ENCODE results near the gene TJP3. TPM values are rescaled to one million over a fixed set of nuclear protein-coding genes. Genes with fewer than 3 reads are reported as not detected.

TJP3 gene
- total RNA-seq, 1 donor from 2014 or later: 2.0 TPM

DNA sequence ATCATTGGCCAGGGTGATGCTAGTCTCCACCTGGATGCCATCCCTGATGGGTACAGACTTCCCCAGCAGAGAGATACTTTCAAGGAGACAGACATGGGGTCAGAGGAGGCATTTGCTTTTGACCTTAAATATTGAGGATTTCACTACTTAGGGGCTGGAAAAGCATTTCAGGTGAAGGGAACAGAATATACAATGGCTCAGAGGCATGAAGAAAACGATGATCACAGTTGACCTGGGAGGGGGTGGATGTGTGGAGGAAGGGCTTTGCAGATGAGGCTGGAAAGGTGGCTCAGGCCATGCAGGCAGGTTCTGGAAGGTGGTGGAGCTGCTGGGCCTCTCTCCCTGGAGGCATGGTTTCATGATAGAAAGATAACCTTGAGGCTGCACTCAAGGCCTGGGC, 74.1 kb downstream of the TJP3 start:
- Histone ChIP-seq H3K27me3 (ENCODE audit: insufficient read depth, low read length) (peaks cover 7% of the 10 kb centered on the region), H3K27ac (ENCODE audit: low read depth, low read length) (no peak overlapping the region), H3K79me2 (ENCODE audit: insufficient read depth, low read length) (no peaks in the 10 kb centered on the region), H4K20me1 (ENCODE audit: insufficient read depth, low read length) (no peaks in the 10 kb centered on the region), H3K9ac (ENCODE audit: low read length) (no peak overlapping the region), H2AFZ (ENCODE audit: low read depth, low read length) (no peak overlapping the region), H3K4me1 (ENCODE audit: insufficient read depth, low read length) (no peaks in the 10 kb centered on the region), H3K36me3 (ENCODE audit: insufficient read depth, low read length) (no peaks in the 10 kb centered on the region), H3K9me3 (ENCODE audit: insufficient read depth, low read depth, low read length) (peaks cover 22% of the 10 kb centered on the region), H3K4me3 (ENCODE audit: insufficient read depth, low read depth, low read length) (no peak overlapping the region), H3K4me2 (ENCODE audit: low read length) (no peak overlapping the region)
- TF ChIP-seq, protein P1, sequence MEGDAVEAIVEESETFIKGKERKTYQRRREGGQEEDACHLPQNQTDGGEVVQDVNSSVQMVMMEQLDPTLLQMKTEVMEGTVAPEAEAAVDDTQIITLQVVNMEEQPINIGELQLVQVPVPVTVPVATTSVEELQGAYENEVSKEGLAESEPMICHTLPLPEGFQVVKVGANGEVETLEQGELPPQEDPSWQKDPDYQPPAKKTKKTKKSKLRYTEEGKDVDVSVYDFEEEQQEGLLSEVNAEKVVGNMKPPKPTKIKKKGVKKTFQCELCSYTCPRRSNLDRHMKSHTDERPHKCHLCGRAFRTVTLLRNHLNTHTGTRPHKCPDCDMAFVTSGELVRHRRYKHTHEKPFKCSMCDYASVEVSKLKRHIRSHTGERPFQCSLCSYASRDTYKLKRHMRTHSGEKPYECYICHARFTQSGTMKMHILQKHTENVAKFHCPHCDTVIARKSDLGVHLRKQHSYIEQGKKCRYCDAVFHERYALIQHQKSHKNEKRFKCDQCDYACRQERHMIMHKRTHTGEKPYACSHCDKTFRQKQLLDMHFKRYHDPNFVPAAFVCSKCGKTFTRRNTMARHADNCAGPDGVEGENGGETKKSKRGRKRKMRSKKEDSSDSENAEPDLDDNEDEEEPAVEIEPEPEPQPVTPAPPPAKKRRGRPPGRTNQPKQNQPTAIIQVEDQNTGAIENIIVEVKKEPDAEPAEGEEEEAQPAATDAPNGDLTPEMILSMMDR (IDR thresholded peaks at IDR 0.05; ENCODE audit: insufficient read depth, low read depth, low read length): no peak
- TF ChIP-seq EZH2 (IDR thresholded peaks at IDR 0.05; ENCODE audit: insufficient read depth, low read length): no peak
- FAIRE-seq: no peak
- H3K27me3 Mint-ChIP-seq (ENCODE audit: low read depth, unreplicated experiment): peaks cover 9% of the 10 kb centered on the region
- DNase-seq (ENCODE audit: low read depth): no peak
- H3K27ac Mint-ChIP-seq (ENCODE audit: unreplicated experiment): no peak overlapping the region
- no peak overlapping the region for H3K4me3 Mint-ChIP-seq (ENCODE audit: unreplicated experiment)
- H3K9me3 Mint-ChIP-seq (ENCODE audit: unreplicated experiment): peaks cover 21% of the 10 kb centered on the region
- H3K36me3 Mint-ChIP-seq (ENCODE audit: low read depth, unreplicated experiment): peaks cover 9% of the 10 kb centered on the region
- no peaks in the 10 kb centered on the region for H3K4me1 Mint-ChIP-seq (ENCODE audit: low read depth, unreplicated experiment)

DNA sequence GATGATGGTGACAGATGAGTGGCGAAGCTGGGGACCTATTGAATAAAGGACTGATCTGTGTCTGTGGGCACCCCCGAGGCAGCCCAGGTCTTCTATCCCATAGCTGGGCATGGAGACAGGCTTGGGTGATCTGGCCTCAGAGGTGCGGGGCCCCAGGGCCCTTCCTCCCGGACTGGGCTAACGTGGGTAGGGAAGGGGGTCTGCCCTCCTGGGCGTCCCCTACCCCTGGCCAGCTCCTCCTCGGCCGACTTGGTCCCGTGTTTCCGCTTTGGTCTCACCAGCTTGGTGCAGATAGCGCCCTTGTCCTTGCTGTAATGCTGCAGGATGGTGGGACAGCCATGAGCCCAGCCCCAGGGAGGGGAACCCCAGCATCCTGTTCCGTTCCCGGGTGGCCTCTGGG, 74.7 kb downstream of the TJP3 start:
- no peak overlapping the region for H3K9ac ChIP-seq (ENCODE audit: low read length)
- no peak overlapping the region for H3K27ac ChIP-seq (ENCODE audit: low read depth, low read length)
- no peak for TF ChIP-seq EZH2 (IDR thresholded peaks at IDR 0.05; ENCODE audit: insufficient read depth, low read length)
- TF ChIP-seq, protein P1 (IDR thresholded peaks at IDR 0.05; ENCODE audit: insufficient read depth, low read depth, low read length): no peak
- peaks cover 9% of the 10 kb centered on the region for H3K36me3 Mint-ChIP-seq (ENCODE audit: low read depth, unreplicated experiment)
- peaks cover 9% of the 10 kb centered on the region for H3K27me3 Mint-ChIP-seq (ENCODE audit: low read depth, unreplicated experiment)
- H3K27me3 ChIP-seq (ENCODE audit: insufficient read depth, low read length): peaks cover 7% of the 10 kb centered on the region
- H3K9me3 Mint-ChIP-seq (ENCODE audit: unreplicated experiment): peaks cover 21% of the 10 kb centered on the region
- no peaks in the 10 kb centered on the region for H3K79me2 ChIP-seq (ENCODE audit: insufficient read depth, low read length)
- no peak overlapping the region for H3K4me3 ChIP-seq (ENCODE audit: insufficient read depth, low read depth, low read length)
- no peaks in the 10 kb centered on the region for H4K20me1 ChIP-seq (ENCODE audit: insufficient read depth, low read length)
- H3K4me3 Mint-ChIP-seq (ENCODE audit: unreplicated experiment): no peak overlapping the region
- peaks cover 22% of the 10 kb centered on the region for H3K9me3 ChIP-seq (ENCODE audit: insufficient read depth, low read depth, low read length)
- no peak for DNase-seq (ENCODE audit: low read depth)
- no peak overlapping the region for H3K4me2 ChIP-seq (ENCODE audit: low read length)
- no peaks in the 10 kb centered on the region for H3K4me1 ChIP-seq (ENCODE audit: insufficient read depth, low read length)
- H2AFZ ChIP-seq (ENCODE audit: low read depth, low read length): no peak overlapping the region
- no peaks in the 10 kb centered on the region for H3K36me3 ChIP-seq (ENCODE audit: insufficient read depth, low read length)
- no peak for FAIRE-seq
- no peaks in the 10 kb centered on the region for H3K4me1 Mint-ChIP-seq (ENCODE audit: low read depth, unreplicated experiment)
- H3K27ac Mint-ChIP-seq (ENCODE audit: unreplicated experiment): no peak overlapping the region

DNA sequence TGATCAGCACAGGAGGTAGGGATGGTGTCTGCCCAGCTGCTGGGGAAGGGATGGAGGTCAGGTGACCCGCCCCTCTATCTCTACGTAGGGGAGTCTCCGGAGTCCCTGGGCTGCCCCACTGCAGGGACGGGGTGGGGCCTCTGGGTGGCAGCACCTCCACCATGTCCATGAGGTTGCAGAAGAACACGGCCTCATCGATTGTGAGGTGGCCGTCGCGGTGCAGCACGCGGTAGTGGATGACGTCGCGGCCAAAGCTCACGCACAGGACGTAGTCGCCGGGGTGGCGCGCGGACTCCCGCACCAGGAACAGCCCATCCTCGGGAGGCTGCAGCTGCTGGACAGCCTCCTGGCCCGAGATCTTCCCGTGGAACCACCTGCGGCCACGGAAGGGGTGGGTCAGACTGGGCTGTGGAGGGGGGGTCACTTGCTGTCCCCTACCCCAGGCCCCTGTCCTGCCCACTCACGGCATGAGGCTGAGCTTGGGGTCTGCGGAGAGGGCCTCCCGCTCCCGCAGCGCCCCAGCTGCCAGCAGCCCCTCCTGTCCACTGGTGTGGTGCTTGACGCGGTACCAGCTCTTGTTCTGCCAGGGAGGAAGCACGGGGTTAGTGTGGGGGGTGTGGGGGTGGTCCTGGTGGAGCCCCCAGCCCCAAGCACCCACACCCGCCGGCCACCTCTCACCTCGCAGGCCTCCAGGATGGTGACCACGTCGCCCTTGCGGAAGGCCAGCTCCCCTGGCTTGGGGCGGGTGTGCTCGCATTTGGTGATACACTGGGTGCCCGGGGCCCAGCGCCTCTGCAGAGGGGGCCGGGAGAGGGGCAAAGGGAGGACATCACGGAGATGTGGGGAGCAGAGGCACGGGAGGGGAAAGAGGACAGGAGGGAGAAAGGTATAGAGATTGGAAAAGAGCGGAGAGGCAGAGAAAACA, 75.7 kb downstream of the TJP3 start:
- Mint-ChIP-seq H3K4me3 (ENCODE audit: unreplicated experiment) (no peak overlapping the region), H3K27ac (ENCODE audit: unreplicated experiment) (no peak overlapping the region), H3K27me3 (ENCODE audit: low read depth, unreplicated experiment) (peaks cover 11% of the 10 kb centered on the region), H3K4me1 (ENCODE audit: low read depth, unreplicated experiment) (no peaks in the 10 kb centered on the region), H3K9me3 (ENCODE audit: unreplicated experiment) (peaks cover 21% of the 10 kb centered on the region), H3K36me3 (ENCODE audit: low read depth, unreplicated experiment) (peaks cover 9% of the 10 kb centered on the region)
- Histone ChIP-seq H3K36me3 (ENCODE audit: insufficient read depth, low read length) (no peaks in the 10 kb centered on the region), H4K20me1 (ENCODE audit: insufficient read depth, low read length) (no peaks in the 10 kb centered on the region), H3K4me1 (ENCODE audit: insufficient read depth, low read length) (no peaks in the 10 kb centered on the region), H3K9me3 (ENCODE audit: insufficient read depth, low read depth, low read length) (peaks cover 22% of the 10 kb centered on the region), H2AFZ (ENCODE audit: low read depth, low read length) (no peak overlapping the region), H3K4me3 (ENCODE audit: insufficient read depth, low read depth, low read length) (no peak overlapping the region), H3K4me2 (ENCODE audit: low read length) (no peak overlapping the region), H3K27ac (ENCODE audit: low read depth, low read length) (no peak overlapping the region), H3K27me3 (ENCODE audit: insufficient read depth, low read length) (peaks cover 7% of the 10 kb centered on the region), H3K79me2 (ENCODE audit: insufficient read depth, low read length) (no peaks in the 10 kb centered on the region), H3K9ac (ENCODE audit: low read length) (no peak overlapping the region)
- DNase-seq (ENCODE audit: low read depth) (no peak), FAIRE-seq (no peak)
- TF ChIP-seq, protein P1 (IDR thresholded peaks at IDR 0.05; ENCODE audit: insufficient read depth, low read depth, low read length): no peak
- no peak for TF ChIP-seq EZH2 (IDR thresholded peaks at IDR 0.05; ENCODE audit: insufficient read depth, low read length)

Data from astrocyte (in vitro differentiated cells and primary cell).